ELF-1 (cell line): ENCODE results near the gene CELF2.
"Not testable (repeated sequence)": the region's sequence is repeated elsewhere in the genome, so short reads cannot be mapped to it uniquely, and the experiment has no call there.

Experiments
- DNase-seq: peaks from one replicate; pipeline ENCODE4 v3.0.0-alpha.2; 2016; ENCODE audit warnings: low read depth, low spot score

CELF2 gene

GRCh38 chr10:11170993-11171851, 153.6 kb downstream of the CELF2 start:
- DNase-seq = no peak

- DNase-seq = no peak
Measured at GRCh38 chr10:11173042-11173441, 155.4 kb downstream of the CELF2 start.

GRCh38 chr10:11175823-11176243, 158.2 kb downstream of the CELF2 start:
- no peak for DNase-seq

- no peak for DNase-seq
Measured at GRCh38 chr10:11176746-11177145, 159.1 kb downstream of the CELF2 start.

- no peak for DNase-seq
Measured at GRCh38 chr10:11177381-11177780, 159.7 kb downstream of the CELF2 start.

GRCh38 chr10:11177926-11178471, 160.3 kb downstream of the CELF2 start:
- DNase-seq = peak; percentile 22

- peak; percentile 54 for DNase-seq
Measured at GRCh38 chr10:11178606-11179515, 161.2 kb downstream of the CELF2 start.

- DNase-seq = no peak
Measured at GRCh38 chr10:11179516-11180105, 161.9 kb downstream of the CELF2 start.

- no peak for DNase-seq
Measured at GRCh38 chr10:11180228-11180627, 162.6 kb downstream of the CELF2 start.

GRCh38 chr10:11181978-11182377, 164.3 kb downstream of the CELF2 start:
- no peak for DNase-seq

- no peak for DNase-seq
Measured at GRCh38 chr10:11183015-11183414, 165.3 kb downstream of the CELF2 start.

GRCh38 chr10:11184093-11184492, 166.4 kb downstream of the CELF2 start:
- no peak for DNase-seq

- not testable (repeated sequence) for DNase-seq
Measured at GRCh38 chr10:11185128-11185665, 167.5 kb downstream of the CELF2 start.

- no peak for DNase-seq
Measured at GRCh38 chr10:11186374-11186773, 168.7 kb downstream of the CELF2 start.

- DNase-seq = peak; percentile 50
Measured at GRCh38 chr10:11189582-11190376, 172.1 kb downstream of the CELF2 start.

GRCh38 chr10:11191190-11191589, 173.5 kb downstream of the CELF2 start:
- no peak for DNase-seq

GRCh38 chr10:11191678-11192077, 174.0 kb downstream of the CELF2 start:
- no peak for DNase-seq

GRCh38 chr10:11192304-11193000, 174.8 kb downstream of the CELF2 start:
- no peak for DNase-seq

GRCh38 chr10:11193001-11193551, 175.4 kb downstream of the CELF2 start:
- DNase-seq = no peak
